OCI-M2 (cell line): ENCODE data around the gene OGFR.
"Not testable (repeated sequence)": the region's sequence is repeated elsewhere in the genome, so short reads cannot be mapped to it uniquely, and the experiment has no call there.

Experiments
- DNase-seq: peaks from one replicate; lab custom pipeline; 2025; ENCODE audit not compliant: unreplicated experiment; lab: John Stamatoyannopoulos, UW

Gene OGFR

GRCh38 chr20:62836967-62837490 lies 32.4 kb downstream of the OGFR start:
- DNase-seq, result no peak

- DNase-seq, result no peak
These were observed 33.1 kb downstream of the OGFR start for GRCh38 chr20:62837790-62838127.

DNA sequence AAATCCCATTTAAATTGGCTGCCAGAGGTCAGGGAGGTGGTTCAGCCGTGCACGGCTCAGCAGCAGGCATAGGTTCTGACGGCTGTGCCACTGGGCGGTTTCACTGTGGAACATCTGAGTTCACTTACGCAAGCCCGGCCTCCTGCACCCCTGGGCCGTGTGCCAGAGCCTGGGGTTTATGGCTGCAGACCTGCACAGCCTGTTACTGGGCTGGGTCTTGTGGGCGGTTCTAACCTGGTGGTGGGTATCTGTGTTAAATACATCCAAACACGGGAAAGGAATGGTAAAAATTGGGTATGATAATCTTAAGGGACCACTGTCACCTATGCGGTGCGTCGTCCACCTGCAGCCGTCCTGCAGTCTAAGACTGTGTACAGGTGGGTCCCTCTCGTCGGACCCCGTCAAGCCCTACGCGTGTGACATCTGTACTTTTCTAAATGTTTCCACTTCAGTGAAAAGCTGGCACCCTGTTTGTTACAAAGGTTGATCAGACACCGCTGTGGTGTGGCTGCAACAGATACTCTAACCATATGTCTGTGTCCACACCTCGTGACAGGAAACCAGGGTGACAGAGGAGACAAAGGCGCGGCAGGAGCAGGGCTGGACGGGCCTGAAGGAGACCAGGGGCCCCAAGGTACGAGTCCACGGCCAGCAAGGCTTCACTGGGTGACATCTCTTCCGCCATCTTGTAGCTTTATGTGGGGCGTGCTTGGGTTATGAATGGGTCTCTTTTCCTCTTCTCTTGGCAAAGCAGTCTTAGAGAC lies 33.7 kb downstream of the OGFR start:
- DNase-seq, result no peak

GRCh38 chr20:62839261-62839660 lies 34.6 kb downstream of the OGFR start:
- no peak for DNase-seq

- no peak for DNase-seq
These were observed 35.2 kb downstream of the OGFR start for GRCh38 chr20:62839816-62840215.

- DNase-seq, result no peak
These were observed 35.9 kb downstream of the OGFR start for GRCh38 chr20:62840244-62841197.

DNA sequence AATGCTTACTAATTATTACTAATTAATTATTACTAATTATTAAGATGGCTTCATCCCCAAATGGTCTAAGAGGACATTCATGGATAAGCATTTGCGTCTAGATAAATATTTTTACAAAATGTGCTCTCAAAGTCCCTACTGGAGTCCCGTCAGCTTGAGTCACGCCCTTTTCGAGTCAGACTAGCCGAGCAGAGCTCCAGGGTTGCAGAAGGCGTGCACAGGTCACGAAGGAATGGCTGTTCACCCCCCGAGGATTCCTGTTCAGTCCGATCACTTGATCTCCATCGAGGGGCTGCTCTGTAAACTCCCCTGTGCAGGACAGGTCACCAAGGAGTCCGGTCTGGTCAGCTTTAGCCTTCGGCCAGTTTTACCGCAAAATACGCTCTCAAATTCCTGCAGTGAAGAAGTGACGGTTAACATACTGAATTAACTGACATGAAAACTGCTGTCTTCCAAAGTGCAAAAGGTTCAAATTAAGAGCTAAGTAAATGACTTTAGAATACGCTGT lies 37.1 kb downstream of the OGFR start:
- no peak for DNase-seq

DNA sequence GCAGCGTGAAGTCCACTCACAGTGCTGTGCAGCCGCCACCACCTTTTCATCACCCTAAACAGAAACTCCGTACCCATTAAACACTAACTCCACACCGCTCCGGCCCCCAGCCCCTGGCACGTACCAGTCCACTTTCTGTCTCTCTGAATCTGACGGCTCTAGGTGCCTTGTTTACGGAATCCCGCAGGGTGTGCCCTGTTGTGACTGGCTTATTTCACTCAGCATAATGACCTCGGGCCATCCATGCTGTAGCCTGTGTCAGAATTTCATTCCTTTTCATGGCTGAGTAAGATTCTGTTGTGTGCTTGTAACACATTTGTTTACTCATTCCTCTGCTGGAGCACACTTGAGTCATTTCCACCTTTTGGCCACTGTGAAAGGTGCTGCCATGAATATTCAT lies 39.0 kb downstream of the OGFR start:
- no peak for DNase-seq

DNA sequence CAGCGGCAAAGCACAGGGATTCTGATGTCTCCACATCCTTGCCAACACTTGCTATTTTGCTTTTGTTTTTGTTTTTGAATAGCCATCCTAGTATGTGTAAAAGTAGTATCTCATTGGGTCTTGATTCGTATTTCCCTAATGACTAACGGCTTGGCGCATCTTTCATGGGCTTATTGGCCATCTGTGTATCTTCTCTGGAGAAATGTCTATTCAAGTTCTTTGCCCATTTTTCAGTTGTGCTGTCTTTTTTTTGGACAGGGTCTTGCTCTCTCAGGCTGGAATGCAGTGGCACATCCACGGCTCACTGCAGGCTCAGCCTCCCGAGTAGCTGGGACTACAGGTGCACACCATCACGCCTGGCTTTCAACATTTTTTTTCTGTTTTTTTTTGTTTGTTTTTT lies 39.5 kb downstream of the OGFR start:
- no peak for DNase-seq

DNA sequence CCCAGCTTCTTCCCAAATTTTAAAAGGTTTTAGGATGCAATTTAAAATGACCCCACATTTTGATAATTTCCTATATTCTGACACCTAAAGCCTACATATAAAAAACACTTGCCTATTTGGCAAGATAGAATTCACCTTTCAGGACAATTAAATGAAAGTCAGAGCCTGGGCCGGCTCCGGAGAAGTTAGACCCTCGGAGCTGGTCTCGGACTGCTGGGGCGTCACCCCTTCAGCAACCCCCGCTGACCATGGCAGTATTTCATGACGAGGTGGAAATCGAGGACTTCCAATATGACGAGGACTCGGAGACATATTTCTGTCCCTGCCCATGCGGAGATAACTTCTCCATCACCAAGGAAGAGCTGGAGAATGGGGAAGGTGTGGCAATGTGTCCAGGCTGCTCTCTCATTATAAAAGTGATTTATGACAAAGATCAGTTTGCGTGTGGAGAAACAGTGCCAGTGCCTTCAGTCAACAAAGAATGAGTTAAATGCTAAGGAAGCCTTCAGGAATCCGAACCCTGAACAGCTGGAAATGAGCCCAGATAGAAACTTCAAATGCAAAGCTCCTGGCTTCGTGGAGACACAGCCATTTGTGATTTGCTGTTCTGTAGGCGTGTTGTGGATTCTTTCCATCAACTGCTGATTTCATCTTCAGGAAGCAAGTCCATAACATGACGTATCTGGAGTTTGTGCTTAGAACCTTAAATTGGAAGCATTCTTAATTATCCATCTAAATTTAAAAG lies 41.0 kb downstream of the OGFR start:
- DNase-seq, result no peak

DNA sequence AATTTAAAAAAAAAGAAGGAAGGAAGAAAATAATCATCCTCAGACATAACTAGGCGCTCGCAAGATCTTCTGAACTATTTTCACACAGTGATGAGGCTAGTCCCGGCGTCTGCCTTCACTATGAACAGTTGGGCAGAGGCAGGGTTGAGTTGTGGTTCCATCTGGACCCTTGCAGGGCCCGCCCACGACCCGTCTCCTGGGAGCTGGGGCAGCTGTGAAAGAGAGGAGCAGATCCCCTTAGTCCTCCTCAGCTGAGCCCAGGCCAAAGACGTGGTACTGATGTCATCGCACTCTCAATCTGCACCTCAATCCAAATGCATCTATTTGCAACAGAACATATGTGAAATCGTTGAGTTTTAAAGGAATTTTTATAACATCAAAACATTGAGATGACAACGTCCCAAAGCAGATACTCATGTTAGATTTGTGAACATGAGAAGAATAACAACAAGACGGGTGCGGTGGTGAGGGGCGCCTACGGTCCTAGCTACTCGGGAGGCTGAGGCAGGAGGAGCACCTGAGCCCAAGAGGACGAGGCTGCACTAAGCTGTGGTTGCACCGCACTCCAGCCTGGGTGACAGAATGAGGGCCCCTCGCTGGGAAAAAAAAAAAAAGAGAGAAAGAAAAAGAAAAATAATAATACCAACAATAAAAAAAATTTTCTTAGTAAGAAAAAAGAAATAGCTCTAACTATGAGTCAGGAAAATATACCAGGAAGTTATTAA lies 41.7 kb downstream of the OGFR start:
- no peak for DNase-seq

DNA sequence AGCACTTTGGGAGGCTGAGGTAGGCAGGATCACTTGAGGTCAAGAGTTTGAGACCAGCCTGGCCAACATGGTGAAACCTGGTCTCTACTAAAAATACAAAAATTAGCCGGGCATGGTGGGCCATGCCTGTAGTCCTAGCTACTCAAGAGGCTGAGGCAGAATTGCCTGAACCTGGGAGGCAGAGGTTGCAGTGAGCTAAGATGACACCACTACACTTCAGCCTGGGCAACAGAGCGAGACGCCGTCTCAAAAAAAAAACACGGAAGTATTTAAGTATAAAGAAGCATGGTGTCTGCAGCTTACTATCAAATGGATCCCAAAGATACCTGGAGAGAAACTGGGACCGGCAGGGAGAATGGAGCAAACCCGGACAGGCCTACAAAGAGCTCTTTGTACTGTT lies 44.3 kb downstream of the OGFR start:
- DNase-seq, result not testable (repeated sequence)

GRCh38 chr20:62849431-62849830 lies 44.8 kb downstream of the OGFR start:
- DNase-seq, result no peak

DNA sequence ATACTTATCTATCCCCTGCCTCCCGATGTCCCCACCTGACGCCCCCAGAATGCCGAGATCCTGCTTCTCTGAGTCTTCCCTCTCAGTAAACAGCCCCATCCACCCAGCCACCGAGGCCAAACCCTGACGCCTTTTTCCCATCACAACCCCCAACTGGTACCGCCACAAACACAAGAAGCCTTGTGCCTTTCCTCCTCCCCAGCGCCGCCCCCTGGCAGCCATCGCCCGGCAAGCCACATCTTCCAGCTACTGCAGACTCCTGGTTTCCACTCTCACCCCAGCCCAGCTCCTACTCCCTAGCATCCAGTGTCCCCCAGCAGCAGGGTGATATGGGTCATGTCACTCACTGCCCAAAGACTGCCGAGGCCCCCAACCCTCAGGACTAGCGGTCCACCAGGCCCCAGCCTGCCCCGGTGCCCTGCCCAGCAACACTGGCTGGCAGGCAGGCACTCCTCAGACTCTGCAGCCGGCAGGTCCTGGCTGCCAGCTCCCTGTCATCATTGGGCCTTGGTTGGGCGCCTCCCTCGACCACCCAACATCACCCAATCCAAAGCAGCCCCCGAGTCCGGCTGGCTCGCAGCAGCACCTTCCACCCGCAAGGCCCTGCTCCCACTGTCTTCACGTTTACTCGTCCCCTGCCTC lies 45.8 kb downstream of the OGFR start:
- DNase-seq, result no peak

DNA sequence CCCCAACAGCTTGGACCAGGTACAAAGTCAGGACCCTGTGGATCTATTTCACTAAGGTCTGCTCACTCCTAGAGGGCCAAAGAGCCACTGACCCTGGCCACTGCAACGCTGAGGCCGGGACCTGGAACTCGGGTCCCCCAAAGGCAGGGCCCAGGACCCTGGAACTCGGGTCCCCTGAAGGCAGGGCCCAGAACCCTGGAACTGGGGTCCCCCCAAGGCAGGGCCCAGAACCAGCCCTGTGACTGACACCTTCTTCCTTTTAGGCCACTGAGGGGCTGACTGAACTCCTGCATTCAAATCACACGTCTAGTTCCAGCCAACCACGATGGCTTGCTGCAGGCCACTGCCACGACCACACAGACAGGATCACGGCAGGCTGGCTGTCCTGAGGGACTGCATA lies 47.6 kb downstream of the OGFR start:
- DNase-seq, result no peak

DNA sequence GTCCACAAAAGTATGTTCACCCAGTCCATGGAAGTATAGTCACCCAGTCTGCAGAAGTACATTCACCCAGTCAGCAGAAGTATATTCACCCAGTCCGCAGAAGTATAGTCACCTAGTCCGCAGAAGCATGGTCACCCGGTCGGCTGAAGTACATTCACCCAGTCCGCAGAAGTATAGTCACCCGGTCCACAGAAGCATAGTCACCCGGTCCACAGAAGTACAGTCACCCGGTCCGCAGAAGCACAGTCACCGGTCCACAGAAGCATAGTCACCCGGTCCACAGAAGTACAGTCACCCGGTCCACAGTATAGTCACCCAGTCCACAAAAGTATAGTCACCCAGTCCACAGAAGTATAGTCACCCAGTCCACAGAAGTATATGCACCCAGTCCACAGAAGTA lies 48.2 kb downstream of the OGFR start:
- DNase-seq, result no peak

GRCh38 chr20:62853304-62853703 lies 48.7 kb downstream of the OGFR start:
- DNase-seq, result not testable (repeated sequence)

DNA sequence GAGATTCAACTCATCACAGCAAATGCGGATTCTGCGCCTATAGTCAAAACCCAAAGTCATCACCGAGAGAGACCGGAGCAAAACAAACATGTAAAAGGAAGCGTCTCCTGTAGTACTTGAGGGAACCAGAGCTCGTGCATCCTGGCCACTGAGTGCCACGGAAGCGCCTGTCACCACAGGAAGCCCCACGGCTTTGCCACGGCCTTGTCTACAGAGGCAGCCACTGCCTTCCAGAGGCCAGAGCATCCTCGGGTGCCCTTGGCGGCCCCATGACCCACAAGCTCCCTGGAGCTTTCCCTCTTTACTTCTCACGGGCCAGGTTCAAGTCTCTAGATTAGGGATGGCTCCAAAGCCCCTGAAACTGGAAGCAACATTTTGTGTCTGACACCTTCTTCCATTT lies 49.5 kb downstream of the OGFR start:
- no peak for DNase-seq

- no peak for DNase-seq
These were observed 50.5 kb downstream of the OGFR start for GRCh38 chr20:62855120-62855519.
